Neuron (in vitro differentiated cells): Measurements from ENCODE around the gene ATP1B3.
"Not testable (repeated sequence)": the region's sequence is repeated elsewhere in the genome, so short reads cannot be mapped to it uniquely, and the experiment has no call there.

Experiments
- H2AFZ ChIP-seq: one replicate; pipeline ENCODE4 v1.6.1; 2013; ENCODE audit warnings: low read depth, mild to moderate bottlenecking, inconsistent platforms, low read length, moderate library complexity
- H3K27me3 ChIP-seq: one replicate; pipeline ENCODE4 v1.6.1; 2013; ENCODE audit warnings: low read length; ENCODE audit not compliant: insufficient read depth
- H3K36me3 ChIP-seq: one replicate; pipeline ENCODE4 v1.6.1; 2013; ENCODE audit warnings: low read length; ENCODE audit not compliant: insufficient read depth
- H3K4me1 ChIP-seq: one replicate; pipeline ENCODE4 v1.6.1; 2013; ENCODE audit warnings: low read length; ENCODE audit not compliant: insufficient read depth
- H3K4me3 ChIP-seq: 2 replicates; pipeline ENCODE4 v1.5.1; 2013; ENCODE audit warnings: mild to moderate bottlenecking, low read length, moderate library complexity
- H3K9me3 ChIP-seq: one replicate; pipeline ENCODE4 v1.6.1; 2013; ENCODE audit warnings: low read length

The ATP1B3 gene

GRCh38 chr3:141949399-141949798 is 73.0 kb downstream of the ATP1B3 start:
- Histone ChIP-seq H3K4me3 (no peak overlapping the region), H3K36me3 (peaks cover 45% of the 10 kb centered on the region), H3K4me1 (peaks cover 2% of the 10 kb centered on the region), H3K27me3 (no peaks in the 10 kb centered on the region), H3K9me3 (no peaks in the 10 kb centered on the region), H2AFZ (no peak overlapping the region)

- no peaks in the 10 kb centered on the region for H3K9me3 ChIP-seq
- H3K27me3 ChIP-seq, result no peaks in the 10 kb centered on the region
- no peak overlapping the region for H2AFZ ChIP-seq
- H3K4me3 ChIP-seq, result no peak overlapping the region
- H3K36me3 ChIP-seq, result peaks cover 45% of the 10 kb centered on the region
- H3K4me1 ChIP-seq, result peaks cover 8% of the 10 kb centered on the region
These were observed 73.5 kb downstream of the ATP1B3 start for GRCh38 chr3:141949972-141950371.

GRCh38 chr3:141950572-141951493 is 74.4 kb downstream of the ATP1B3 start:
- Histone ChIP-seq H2AFZ (no peak overlapping the region), H3K36me3 (peaks cover 41% of the 10 kb centered on the region), H3K4me3 (no peak overlapping the region), H3K4me1 (peaks cover 17% of the 10 kb centered on the region), H3K27me3 (no peaks in the 10 kb centered on the region), H3K9me3 (no peaks in the 10 kb centered on the region)

DNA sequence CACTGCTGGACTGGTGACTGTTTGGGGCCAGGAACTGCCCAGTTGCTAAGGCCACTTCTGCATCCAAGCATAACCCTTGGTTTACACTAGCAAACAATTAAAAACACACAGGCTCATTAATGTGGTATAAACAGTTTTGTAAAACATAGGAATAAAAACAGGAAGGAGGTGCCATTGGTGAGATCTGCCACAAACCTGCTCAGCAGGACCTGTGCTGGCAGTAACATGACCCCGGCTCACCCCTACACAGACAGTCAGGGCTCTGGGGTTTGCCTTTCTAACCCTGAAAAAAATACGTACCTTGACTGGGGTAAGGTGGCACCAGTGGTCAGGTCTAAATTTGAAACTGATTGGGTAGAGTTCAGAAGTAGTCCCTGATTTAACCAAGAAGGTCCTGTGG is 76.2 kb downstream of the ATP1B3 start:
- Histone ChIP-seq H2AFZ (no peak overlapping the region), H3K9me3 (no peaks in the 10 kb centered on the region), H3K36me3 (peaks cover 48% of the 10 kb centered on the region), H3K27me3 (no peaks in the 10 kb centered on the region), H3K4me3 (no peak overlapping the region), H3K4me1 (peaks cover 17% of the 10 kb centered on the region)

- H3K36me3 ChIP-seq, result peaks cover 66% of the 10 kb centered on the region
- no peaks in the 10 kb centered on the region for H3K9me3 ChIP-seq
- no peak overlapping the region for H2AFZ ChIP-seq
- H3K27me3 ChIP-seq, result no peaks in the 10 kb centered on the region
- no peak overlapping the region for H3K4me3 ChIP-seq
- peaks cover 17% of the 10 kb centered on the region for H3K4me1 ChIP-seq
These were observed 78.7 kb downstream of the ATP1B3 start for GRCh38 chr3:141955175-141955574.

GRCh38 chr3:141959589-141960554 is 83.4 kb downstream of the ATP1B3 start:
- Histone ChIP-seq H3K4me1 (peaks cover 10% of the 10 kb centered on the region), H2AFZ (no peak overlapping the region), H3K4me3 (no peak overlapping the region), H3K27me3 (no peaks in the 10 kb centered on the region), H3K36me3 (peaks cover 62% of the 10 kb centered on the region), H3K9me3 (no peaks in the 10 kb centered on the region)

DNA sequence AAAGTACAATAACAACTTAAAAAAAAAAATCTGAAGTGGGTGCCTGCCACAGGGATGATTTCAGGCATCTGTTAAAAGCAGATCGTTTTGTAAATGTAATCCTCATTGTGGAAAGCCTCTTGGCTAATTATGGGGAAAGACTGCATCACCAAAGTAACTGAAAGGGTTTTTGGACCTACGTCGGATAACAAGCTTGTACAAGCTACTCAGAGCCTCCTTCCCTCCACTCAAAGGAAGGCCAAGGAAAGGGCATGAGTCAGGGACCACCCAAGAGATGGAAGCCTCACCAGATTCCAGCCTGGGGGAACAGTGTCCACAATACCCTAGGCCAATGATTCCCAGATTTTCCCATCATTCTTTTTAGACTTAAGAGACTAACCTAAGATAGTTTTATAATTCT is 84.3 kb downstream of the ATP1B3 start:
- Histone ChIP-seq H3K4me1 (peaks cover 1% of the 10 kb centered on the region), H3K9me3 (no peaks in the 10 kb centered on the region), H3K36me3 (peaks cover 67% of the 10 kb centered on the region), H3K4me3 (no peak overlapping the region), H2AFZ (no peak overlapping the region), H3K27me3 (no peaks in the 10 kb centered on the region)

GRCh38 chr3:141963301-141963700 is 86.9 kb downstream of the ATP1B3 start:
- Histone ChIP-seq H2AFZ (no peak overlapping the region), H3K27me3 (no peaks in the 10 kb centered on the region), H3K4me1 (no peaks in the 10 kb centered on the region), H3K4me3 (no peak overlapping the region), H3K36me3 (peaks cover 61% of the 10 kb centered on the region), H3K9me3 (no peaks in the 10 kb centered on the region)

DNA sequence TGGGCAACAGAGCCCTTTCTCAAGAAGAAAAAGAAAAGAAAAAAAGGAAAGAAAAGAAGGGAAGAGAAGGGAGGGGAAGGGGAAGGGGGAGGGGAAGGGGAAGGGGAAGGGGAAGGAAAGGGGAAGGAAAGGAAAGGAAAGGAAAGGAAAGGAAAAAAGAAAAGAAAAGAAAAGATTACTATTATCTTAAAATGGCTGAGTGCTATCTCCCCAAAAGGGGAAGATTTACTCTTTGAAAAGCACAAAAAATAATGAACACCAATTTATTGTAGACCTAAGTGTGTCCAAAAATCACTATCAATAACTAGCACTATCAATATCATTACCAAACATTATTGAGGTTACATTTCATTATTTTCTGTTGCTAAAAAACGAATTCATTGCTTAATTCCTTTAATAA is 89.0 kb downstream of the ATP1B3 start:
- no peak overlapping the region for H2AFZ ChIP-seq
- peaks cover 56% of the 10 kb centered on the region for H3K36me3 ChIP-seq
- H3K4me1 ChIP-seq, result no peaks in the 10 kb centered on the region
- H3K4me3 ChIP-seq, result no peak overlapping the region
- H3K9me3 ChIP-seq, result no peaks in the 10 kb centered on the region
- H3K27me3 ChIP-seq, result no peaks in the 10 kb centered on the region

DNA sequence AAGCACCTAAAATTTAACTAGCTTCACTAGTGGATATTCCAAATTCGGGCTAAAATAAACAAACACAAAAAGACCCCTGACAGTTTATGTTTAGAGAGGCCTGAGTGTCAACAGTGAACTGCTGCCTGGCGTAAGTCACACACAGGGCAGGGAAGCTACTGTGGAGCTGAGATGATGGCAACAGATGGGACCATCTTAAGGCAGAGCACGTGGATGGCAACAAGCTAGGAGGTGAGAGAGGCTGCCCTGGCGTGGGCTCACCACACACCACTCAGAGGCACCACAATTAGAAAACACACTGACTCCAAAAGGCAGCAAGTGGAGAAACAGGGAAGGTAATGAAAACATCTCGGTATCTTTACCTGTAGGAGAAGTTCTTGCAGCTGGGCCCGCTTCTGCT is 93.3 kb downstream of the ATP1B3 start:
- no peaks in the 10 kb centered on the region for H3K9me3 ChIP-seq
- H3K4me3 ChIP-seq, result no peak overlapping the region
- H2AFZ ChIP-seq, result no peak overlapping the region
- H3K4me1 ChIP-seq, result no peaks in the 10 kb centered on the region
- peaks cover 59% of the 10 kb centered on the region for H3K36me3 ChIP-seq
- H3K27me3 ChIP-seq, result no peaks in the 10 kb centered on the region

DNA sequence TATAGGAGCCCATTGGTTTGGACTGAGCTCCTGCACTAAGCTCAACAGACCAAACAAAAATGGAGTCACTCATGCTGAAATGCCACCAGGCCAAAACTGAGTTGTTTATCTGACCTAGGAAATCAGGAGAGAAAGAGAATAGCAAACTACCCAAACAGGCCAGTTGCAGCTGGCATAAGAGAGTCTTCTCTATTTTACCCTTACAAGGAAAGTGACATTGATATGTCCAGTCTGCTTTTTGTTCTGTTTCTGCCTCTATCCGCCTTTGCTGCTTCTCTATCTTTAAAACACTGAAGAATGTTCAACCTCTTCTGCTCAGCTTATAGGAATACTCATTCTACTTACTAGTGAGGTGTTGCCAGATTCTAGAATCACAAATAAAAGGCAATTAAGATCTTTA is 95.1 kb downstream of the ATP1B3 start:
- Histone ChIP-seq H3K9me3 (no peaks in the 10 kb centered on the region), H3K4me3 (no peak overlapping the region), H3K27me3 (no peaks in the 10 kb centered on the region), H3K4me1 (no peaks in the 10 kb centered on the region), H2AFZ (no peak overlapping the region), H3K36me3 (peaks cover 60% of the 10 kb centered on the region)

- no peak overlapping the region for H2AFZ ChIP-seq
- no peak overlapping the region for H3K4me3 ChIP-seq
- no peaks in the 10 kb centered on the region for H3K4me1 ChIP-seq
- no peaks in the 10 kb centered on the region for H3K9me3 ChIP-seq
- no peaks in the 10 kb centered on the region for H3K27me3 ChIP-seq
- H3K36me3 ChIP-seq, result peaks cover 61% of the 10 kb centered on the region
These were observed 96.0 kb downstream of the ATP1B3 start for GRCh38 chr3:141972399-141972798.

- peaks cover 62% of the 10 kb centered on the region for H3K36me3 ChIP-seq
- not testable (repeated sequence) for H3K4me1 ChIP-seq, H3K9me3 ChIP-seq, H2AFZ ChIP-seq, H3K27me3 ChIP-seq, H3K4me3 ChIP-seq
These were observed 98.3 kb downstream of the ATP1B3 start for GRCh38 chr3:141974777-141975176.
